ENCODE measurements around the gene NR2E1.

The NR2E1 gene

GRCh38 chr6:108156180-108156937 is 9.5 kb upstream of the NR2E1 start:
- DNase-seq: no peak

GRCh38 chr6:108156938-108157233 is 8.9 kb upstream of the NR2E1 start:
- DNase-seq: no peak

- no peak for DNase-seq
Measured at GRCh38 chr6:108157234-108157980, 8.4 kb upstream of the NR2E1 start.

GRCh38 chr6:108157981-108158525 is 7.8 kb upstream of the NR2E1 start:
- no peak for DNase-seq

- no peak for DNase-seq
Measured at GRCh38 chr6:108159981-108160380, 5.8 kb upstream of the NR2E1 start.

- no peak for DNase-seq
Measured at GRCh38 chr6:108161724-108162282, 4.0 kb upstream of the NR2E1 start.

- DNase-seq: no peak
Measured at GRCh38 chr6:108163267-108163643, 2.6 kb upstream of the NR2E1 start.

GRCh38 chr6:108163644-108164542 is 1.9 kb upstream of the NR2E1 start:
- DNase-seq: no peak

- no peak for DNase-seq
Measured at GRCh38 chr6:108164543-108164814, 1.3 kb upstream of the NR2E1 start.

GRCh38 chr6:108164815-108165706 is 761 bp upstream of the NR2E1 start:
- DNase-seq: no peak

GRCh38 chr6:108166664-108167448 is 1.0 kb downstream of the NR2E1 start:
- no peak for DNase-seq

GRCh38 chr6:108167449-108168089 is 1.7 kb downstream of the NR2E1 start:
- DNase-seq: no peak

GRCh38 chr6:108168090-108168463 is 2.3 kb downstream of the NR2E1 start:
- DNase-seq: no peak

GRCh38 chr6:108168501-108169463 is 3.0 kb downstream of the NR2E1 start:
- no peak for DNase-seq

GRCh38 chr6:108169464-108170331 is 3.9 kb downstream of the NR2E1 start:
- no peak for DNase-seq

- no peak for DNase-seq
Measured at GRCh38 chr6:108170332-108171290, 4.8 kb downstream of the NR2E1 start.

GRCh38 chr6:108171291-108171917 is 5.6 kb downstream of the NR2E1 start:
- no peak for DNase-seq

Measured in activated T-cell treated with anti-CD3 and anti-CD28 coated beads for 4 hours (primary cell).